Gastroesophageal sphincter (tissue), 4 donors: ENCODE measurements around the gene CNTNAP5. TPM values are rescaled to one million over a fixed set of nuclear protein-coding genes. Genes with fewer than 3 reads are reported as not detected.

ENCODE experiments used
- ATAC-seq: fragments of 150-250 bp; one replicate; pipeline ENCODE4 v1.9.1; 2016; ENCODE audit warnings: mild to moderate bottlenecking, moderate library complexity
- H3K27ac ChIP-seq, 4 donors: fragments of 200-600 bp; sonication (generic) in 3 of 4; 1 replicate in 3 of 4; 2 replicates in 1 of 4; pipeline ENCODE4 v1.5.1; 2016 to 2019
- H3K27me3 ChIP-seq: fragments of 200-600 bp; sonication (generic); one replicate; pipeline ENCODE4 v1.5.1; 2019
- H3K36me3 ChIP-seq, 2 donors: fragments of 200-600 bp; sonication (generic); one replicate each; pipeline ENCODE4 v1.5.1; 2019; ENCODE audit warnings: control low read depth in 1 of 2
- H3K4me1 ChIP-seq, 3 donors: fragments of 200-600 bp; sonication (generic); 1 replicate in 2 of 3; 2 replicates in 1 of 3; pipeline ENCODE4 v1.5.1; 2016 to 2019; ENCODE audit warnings: control low read depth in 2 of 3
- H3K4me3 ChIP-seq, 2 donors: fragments of 200-600 bp; sonication (generic); one replicate each; pipeline ENCODE4 v1.5.1; 2019; ENCODE audit warnings: mild to moderate bottlenecking in 1 of 2, moderate library complexity in 1 of 2
- H3K9me3 ChIP-seq, 3 donors: fragments of 200-600 bp; sonication (generic); one replicate each; pipeline ENCODE4 v1.5.1; 2017 to 2019; ENCODE audit warnings: control low read depth in 2 of 3
- EP300 ChIP-seq: sonication (generic); formaldehyde crosslinking; IDR thresholded peaks from one replicate; pipeline ENCODE4 v1.6.1; 2017; ENCODE audit warnings: antibody characterized with exemption, mild to moderate bottlenecking
- POLR2A ChIP-seq, 2 donors: fragments of 450-650 bp; IDR thresholded peaks; one replicate each; pipeline ENCODE4 v1.6.1; 2017; ENCODE audit warnings: antibody characterized with exemption in 2 of 2, mild to moderate bottlenecking in 2 of 2, moderate library complexity in 1 of 2
- POLR2AphosphoS5 ChIP-seq: sonication (generic); formaldehyde crosslinking; IDR thresholded peaks from one replicate; pipeline ENCODE4 v1.6.1; 2017; ENCODE audit warnings: antibody characterized with exemption
- WGBS, 2 donors: methylation state at CpG; one replicate each; pipeline ENCODE4 v1.1.5; 2018; ENCODE audit warnings: low coverage in 1 of 2; 5-methylcytosine and 5-hydroxymethylcytosine counted together
- total RNA-seq, 4 donors: library from RNA; depleted of rRNA; stranded (reverse); fragments of >200 nt; gene quantifications; one replicate each; pipeline ENCODE4 v1.1.0, GENCODE V29; 2016
- TF ChIP-seq, protein P1 (sequence below), 4 experiments: fragments of 200-600 bp in 2 of 4; fragments of 450-650 bp in 2 of 4; sonication (generic) in 1 of 4; IDR thresholded peaks; one replicate each; pipeline ENCODE4 v1.5.1; 2017 to 2019; ENCODE audit warnings: antibody characterized with exemption in 4 of 4, mild to moderate bottlenecking in 2 of 4, moderate library complexity in 2 of 4

CNTNAP5 gene
- total RNA-seq, 4 donors from 2014 or later: 3.2 TPM; not detected in 3

DNA sequence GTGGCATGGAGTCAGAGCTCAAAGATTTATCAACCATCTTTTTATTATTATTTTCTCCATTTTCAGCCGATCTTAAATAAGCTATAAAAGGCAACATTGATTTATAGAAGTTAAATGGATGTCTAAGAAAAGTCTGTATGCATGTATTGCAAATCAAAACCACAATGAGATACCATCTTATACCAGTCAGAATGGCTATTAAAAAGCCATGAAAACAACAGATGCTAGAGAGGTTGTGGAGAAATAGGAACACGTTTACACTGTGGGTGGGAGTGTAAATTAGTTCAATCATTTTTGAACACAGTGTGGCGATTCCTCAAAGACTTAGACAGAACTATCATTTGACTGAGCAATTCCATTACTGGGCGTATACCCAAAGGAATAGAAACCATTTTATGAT, 731.0 kb downstream of the CNTNAP5 start:
- no peak overlapping the region for H3K27ac ChIP-seq
- WGBS, 2 donors: 79 to 80% methylated on average over 4 of the region's 4 CpGs
- no peaks in the 10 kb centered on the region for H3K9me3 ChIP-seq
- no peak for ATAC-seq
- H3K27me3 ChIP-seq: no peaks in the 10 kb centered on the region
- no peaks in the 10 kb centered on the region for H3K36me3 ChIP-seq
- H3K4me3 ChIP-seq: no peak overlapping the region
- no peak for TF ChIP-seq POLR2A (IDR thresholded peaks at IDR 0.05)
- no peak for TF ChIP-seq EP300
- TF ChIP-seq, protein P1, sequence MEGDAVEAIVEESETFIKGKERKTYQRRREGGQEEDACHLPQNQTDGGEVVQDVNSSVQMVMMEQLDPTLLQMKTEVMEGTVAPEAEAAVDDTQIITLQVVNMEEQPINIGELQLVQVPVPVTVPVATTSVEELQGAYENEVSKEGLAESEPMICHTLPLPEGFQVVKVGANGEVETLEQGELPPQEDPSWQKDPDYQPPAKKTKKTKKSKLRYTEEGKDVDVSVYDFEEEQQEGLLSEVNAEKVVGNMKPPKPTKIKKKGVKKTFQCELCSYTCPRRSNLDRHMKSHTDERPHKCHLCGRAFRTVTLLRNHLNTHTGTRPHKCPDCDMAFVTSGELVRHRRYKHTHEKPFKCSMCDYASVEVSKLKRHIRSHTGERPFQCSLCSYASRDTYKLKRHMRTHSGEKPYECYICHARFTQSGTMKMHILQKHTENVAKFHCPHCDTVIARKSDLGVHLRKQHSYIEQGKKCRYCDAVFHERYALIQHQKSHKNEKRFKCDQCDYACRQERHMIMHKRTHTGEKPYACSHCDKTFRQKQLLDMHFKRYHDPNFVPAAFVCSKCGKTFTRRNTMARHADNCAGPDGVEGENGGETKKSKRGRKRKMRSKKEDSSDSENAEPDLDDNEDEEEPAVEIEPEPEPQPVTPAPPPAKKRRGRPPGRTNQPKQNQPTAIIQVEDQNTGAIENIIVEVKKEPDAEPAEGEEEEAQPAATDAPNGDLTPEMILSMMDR (IDR thresholded peaks at IDR 0.05): no peak
- no peak for TF ChIP-seq POLR2AphosphoS5
- peaks cover 0 to 12% (median 0%) of the 10 kb centered on the region in 3 donors for H3K4me1 ChIP-seq

DNA sequence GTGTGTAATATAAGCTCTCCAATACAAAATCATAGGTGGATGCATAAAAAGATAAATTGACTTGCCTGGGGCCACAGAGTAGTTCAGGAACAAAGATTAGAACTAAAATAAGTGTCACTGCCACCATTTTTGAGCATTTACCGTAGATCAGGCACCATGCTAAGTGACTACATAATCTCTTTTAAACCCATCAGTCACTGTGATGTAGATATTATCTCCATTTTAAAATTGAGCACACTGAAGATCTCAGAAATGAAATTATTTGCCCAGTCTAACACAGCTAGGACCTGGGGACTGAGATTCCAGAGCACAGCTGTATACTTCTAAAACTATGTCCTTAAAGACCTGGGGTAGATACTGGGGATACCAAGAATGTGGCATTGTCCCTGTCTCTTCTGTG, 737.3 kb downstream of the CNTNAP5 start:
- no peaks in the 10 kb centered on the region for H3K36me3 ChIP-seq
- 100% methylated on average over 1 of the region's 1 CpG for WGBS, 2 donors
- ATAC-seq: no peak

DNA sequence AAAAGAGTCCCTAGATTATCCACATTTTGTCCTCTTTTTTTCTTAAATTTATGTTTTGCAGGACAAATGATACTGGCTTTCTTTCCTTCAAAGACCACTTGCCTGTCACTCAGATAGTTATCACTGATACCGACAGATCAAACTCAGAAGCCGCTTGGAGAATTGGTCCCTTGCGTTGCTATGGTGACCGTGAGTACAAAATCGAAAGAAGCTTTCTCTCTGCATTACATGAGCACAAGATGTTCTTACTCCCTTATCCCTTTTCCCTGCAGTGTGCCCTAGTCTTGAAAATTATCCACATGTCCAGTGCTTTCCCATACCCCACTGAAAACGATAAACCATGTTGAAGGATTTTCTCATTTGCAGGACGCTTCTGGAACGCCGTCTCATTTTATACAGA, 738.5 kb downstream of the CNTNAP5 start:
- Histone ChIP-seq H3K36me3 (no peaks in the 10 kb centered on the region), H3K4me1 (no peaks in the 10 kb centered on the region), H3K27me3 (no peaks in the 10 kb centered on the region), H3K27ac (no peak overlapping the region), H3K4me3 (no peak overlapping the region), H3K9me3 (no peaks in the 10 kb centered on the region)
- ATAC-seq: no peak
- no peak for TF ChIP-seq POLR2AphosphoS5
- TF ChIP-seq POLR2A (IDR thresholded peaks at IDR 0.05): no peak
- TF ChIP-seq, protein P1 (IDR thresholded peaks at IDR 0.05): no peak
- TF ChIP-seq EP300: no peak
- 78 to 92% methylated on average over 4 to 9 of the region's 9 CpGs for WGBS, 2 donors

More for the DNA sequence above, 737.3 kb downstream of the CNTNAP5 start:
- Histone ChIP-seq H3K4me3 (no peak overlapping the region), H3K27ac (no peak overlapping the region), H3K27me3 (no peaks in the 10 kb centered on the region), H3K9me3 (no peaks in the 10 kb centered on the region), H3K4me1 (peaks cover 0 to 4% (median 0%) of the 10 kb centered on the region in 3 donors)
- no peak for TF ChIP-seq POLR2A (IDR thresholded peaks at IDR 0.05)
- TF ChIP-seq POLR2AphosphoS5: no peak

DNA sequence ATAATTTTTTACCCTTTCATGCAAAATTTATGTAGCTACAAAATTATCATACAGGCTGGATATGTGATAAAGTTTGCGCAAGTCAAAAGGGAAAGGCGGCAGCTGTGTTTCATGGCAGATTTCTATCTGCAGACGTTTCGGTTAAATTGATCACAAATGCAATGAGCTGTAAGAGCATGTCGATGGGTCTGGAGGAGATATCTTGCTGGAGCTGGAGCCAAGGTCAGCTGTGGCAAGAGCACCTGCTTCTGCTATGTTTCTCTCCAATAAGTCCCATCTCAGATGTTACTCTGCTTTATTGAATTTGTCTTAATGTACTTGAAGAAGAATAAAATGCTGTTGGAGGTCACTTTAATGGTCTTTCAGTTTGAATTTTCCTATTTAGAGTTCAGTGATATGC, 749.7 kb downstream of the CNTNAP5 start:
- Histone ChIP-seq H3K4me1 (no peaks in the 10 kb centered on the region), H3K4me3 (no peak overlapping the region), H3K27ac (no peak overlapping the region), H3K36me3 (no peaks in the 10 kb centered on the region), H3K9me3 (no peaks in the 10 kb centered on the region), H3K27me3 (no peaks in the 10 kb centered on the region)
- no peak for TF ChIP-seq POLR2AphosphoS5
- no peak for TF ChIP-seq POLR2A (IDR thresholded peaks at IDR 0.05)
- TF ChIP-seq, protein P1 (IDR thresholded peaks at IDR 0.05): no peak
- TF ChIP-seq EP300: no peak
- ATAC-seq: no peak
- 63 to 80% methylated on average over 5 of the region's 5 CpGs for WGBS, 2 donors

DNA sequence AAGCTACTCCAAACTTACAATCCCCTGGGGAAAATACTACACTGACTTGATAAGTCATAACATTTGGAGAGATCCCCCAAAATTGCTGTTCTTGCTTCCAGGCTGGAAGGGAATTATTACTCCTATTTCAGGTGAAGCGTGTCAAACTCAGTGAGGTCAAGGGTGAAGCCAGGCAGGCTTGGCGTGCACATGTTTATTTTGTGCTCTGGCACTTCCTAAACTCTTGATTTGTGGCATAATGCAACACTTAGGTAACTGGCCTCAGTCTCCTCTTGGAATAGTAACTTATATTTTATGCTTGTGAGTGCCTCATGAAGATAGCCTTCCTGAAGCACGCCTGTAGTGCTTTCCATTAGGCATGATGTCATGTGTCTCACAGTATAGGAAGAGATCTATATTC, 751.2 kb downstream of the CNTNAP5 start:
- TF ChIP-seq, protein P1 (IDR thresholded peaks at IDR 0.05): no peak
- TF ChIP-seq EP300 (no peak), POLR2A (IDR thresholded peaks at IDR 0.05) (no peak), POLR2AphosphoS5 (no peak)
- 78 to 92% methylated on average over 2 of the region's 3 CpGs for WGBS, 2 donors
- no peaks in the 10 kb centered on the region for H3K36me3 ChIP-seq

More for the DNA sequence above, 751.2 kb downstream of the CNTNAP5 start:
- no peaks in the 10 kb centered on the region for H3K27me3 ChIP-seq
- H3K4me3 ChIP-seq: no peak overlapping the region
- no peaks in the 10 kb centered on the region for H3K9me3 ChIP-seq
- no peak overlapping the region for H3K27ac ChIP-seq
- H3K4me1 ChIP-seq: no peaks in the 10 kb centered on the region
- no peak for ATAC-seq
